H1 (cell line): Measurements from ENCODE around the gene COL21A1. TPM values are rescaled to one million over a fixed set of nuclear protein-coding genes. Genes with fewer than 3 reads are reported as not detected.

Experiments used
- EP300 ChIP-seq, 2 experiments: IDR thresholded peaks; 1 replicate in 1 of 2; 2 replicates in 1 of 2; pipeline ENCODE4 v1.6.1; 2011 to 2012; ENCODE audit warnings: low read depth in 2 of 2, low read length in 2 of 2, mild to moderate bottlenecking in 2 of 2, borderline replicate concordance in 1 of 2, inconsistent platforms in 1 of 2, moderate library complexity in 1 of 2
- NRF1 ChIP-seq: IDR thresholded peaks from 2 replicates; pipeline ENCODE4 v1.6.1; 2011; ENCODE audit warnings: mild to moderate bottlenecking, low read depth, low read length, improper control_type of control experiment
- POU5F1 ChIP-seq: IDR thresholded peaks from 2 replicates; pipeline ENCODE4 v1.6.1; 2011; ENCODE audit warnings: low read depth, mild to moderate bottlenecking, low read length, moderate library complexity
- SAP30 ChIP-seq: fragments of 300-600 bp; sonication (generic); IDR thresholded peaks from 2 replicates; pipeline ENCODE4 v1.7.1; 2012; ENCODE audit warnings: low read length, moderate library complexity, mild to moderate bottlenecking, inconsistent platforms; ENCODE audit not compliant: insufficient read depth, insufficient replicate concordance
- TAF7 ChIP-seq: optimal IDR thresholded peaks from 2 replicates; pipeline ENCODE3; 2011; ENCODE audit warnings: low read depth, mild to moderate bottlenecking, inconsistent platforms, low read length, moderate library complexity, borderline replicate concordance
- polyA plus RNA-seq, 7 experiments: library from polyadenylated mRNA; depleted of rRNA in 3 of 7; stranded (reverse) in 5 of 7; unstranded in 2 of 7; fragments of >200 nt in 5 of 7; fragments of 200-250 nt in 2 of 7; gene quantifications; 1 replicate in 5 of 7; 2 replicates in 1 of 7; 4 replicates in 1 of 7; pipeline versions ENCODE4 v1.2.1 to v1.2.3, GENCODE V29; 2011 to 2013; ENCODE audit warnings: missing spikeins in 2 of 7, mixed read lengths in 2 of 7
- total RNA-seq: library from RNA; stranded (reverse); fragmentation: NEBNext Ultra II Directional; extraction: Animal tissue kit (Norgen Biotek cat#: 25700); gene quantifications from 2 replicates; pipeline ENCODE4 v1.2.1, GENCODE V29; 2021
- TF ChIP-seq, protein P1 (sequence below): fragments of 300-600 bp; sonication (generic); IDR thresholded peaks from 2 replicates; pipeline ENCODE4 v1.7.1; 2012; ENCODE audit warnings: low read length, moderate library complexity, mild to moderate bottlenecking, inconsistent platforms; ENCODE audit not compliant: insufficient replicate concordance

The COL21A1 gene
- total and polyA plus RNA-seq, 2 of the 8 experiments (the other 6 are each of a cell fraction or from before 2014, with no cell fraction given) = 1.6 to 3.4 TPM

DNA sequence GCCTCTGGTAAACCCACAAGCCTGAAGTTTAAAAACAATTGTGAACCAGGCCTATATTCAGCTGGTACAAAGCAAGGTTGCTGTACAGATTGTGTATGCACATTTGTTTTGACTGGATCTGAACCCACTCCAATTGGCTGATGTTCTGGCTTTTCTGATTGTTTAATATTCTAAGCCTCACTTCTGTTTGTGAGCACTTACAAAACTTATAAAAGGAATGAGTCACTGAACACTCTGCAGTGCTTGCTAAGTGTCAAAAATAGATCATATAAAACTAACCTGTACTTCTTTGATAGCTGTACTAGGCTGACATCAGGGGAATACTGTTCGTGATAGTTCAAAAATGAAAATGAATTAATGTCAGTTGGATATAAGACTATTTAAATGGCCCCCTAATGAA is 12.1 kb downstream of the COL21A1 start (continued):
- TF ChIP-seq SAP30 (no peak), POU5F1 (no peak), NRF1 (no peak), EP300 (IDR thresholded peaks at IDR 0.05; ENCODE audit: borderline replicate concordance in 1 of 2, low read depth in 2 of 2, low read length in 2 of 2) (no peak), TAF7 (no peak)
- TF ChIP-seq, protein P1, sequence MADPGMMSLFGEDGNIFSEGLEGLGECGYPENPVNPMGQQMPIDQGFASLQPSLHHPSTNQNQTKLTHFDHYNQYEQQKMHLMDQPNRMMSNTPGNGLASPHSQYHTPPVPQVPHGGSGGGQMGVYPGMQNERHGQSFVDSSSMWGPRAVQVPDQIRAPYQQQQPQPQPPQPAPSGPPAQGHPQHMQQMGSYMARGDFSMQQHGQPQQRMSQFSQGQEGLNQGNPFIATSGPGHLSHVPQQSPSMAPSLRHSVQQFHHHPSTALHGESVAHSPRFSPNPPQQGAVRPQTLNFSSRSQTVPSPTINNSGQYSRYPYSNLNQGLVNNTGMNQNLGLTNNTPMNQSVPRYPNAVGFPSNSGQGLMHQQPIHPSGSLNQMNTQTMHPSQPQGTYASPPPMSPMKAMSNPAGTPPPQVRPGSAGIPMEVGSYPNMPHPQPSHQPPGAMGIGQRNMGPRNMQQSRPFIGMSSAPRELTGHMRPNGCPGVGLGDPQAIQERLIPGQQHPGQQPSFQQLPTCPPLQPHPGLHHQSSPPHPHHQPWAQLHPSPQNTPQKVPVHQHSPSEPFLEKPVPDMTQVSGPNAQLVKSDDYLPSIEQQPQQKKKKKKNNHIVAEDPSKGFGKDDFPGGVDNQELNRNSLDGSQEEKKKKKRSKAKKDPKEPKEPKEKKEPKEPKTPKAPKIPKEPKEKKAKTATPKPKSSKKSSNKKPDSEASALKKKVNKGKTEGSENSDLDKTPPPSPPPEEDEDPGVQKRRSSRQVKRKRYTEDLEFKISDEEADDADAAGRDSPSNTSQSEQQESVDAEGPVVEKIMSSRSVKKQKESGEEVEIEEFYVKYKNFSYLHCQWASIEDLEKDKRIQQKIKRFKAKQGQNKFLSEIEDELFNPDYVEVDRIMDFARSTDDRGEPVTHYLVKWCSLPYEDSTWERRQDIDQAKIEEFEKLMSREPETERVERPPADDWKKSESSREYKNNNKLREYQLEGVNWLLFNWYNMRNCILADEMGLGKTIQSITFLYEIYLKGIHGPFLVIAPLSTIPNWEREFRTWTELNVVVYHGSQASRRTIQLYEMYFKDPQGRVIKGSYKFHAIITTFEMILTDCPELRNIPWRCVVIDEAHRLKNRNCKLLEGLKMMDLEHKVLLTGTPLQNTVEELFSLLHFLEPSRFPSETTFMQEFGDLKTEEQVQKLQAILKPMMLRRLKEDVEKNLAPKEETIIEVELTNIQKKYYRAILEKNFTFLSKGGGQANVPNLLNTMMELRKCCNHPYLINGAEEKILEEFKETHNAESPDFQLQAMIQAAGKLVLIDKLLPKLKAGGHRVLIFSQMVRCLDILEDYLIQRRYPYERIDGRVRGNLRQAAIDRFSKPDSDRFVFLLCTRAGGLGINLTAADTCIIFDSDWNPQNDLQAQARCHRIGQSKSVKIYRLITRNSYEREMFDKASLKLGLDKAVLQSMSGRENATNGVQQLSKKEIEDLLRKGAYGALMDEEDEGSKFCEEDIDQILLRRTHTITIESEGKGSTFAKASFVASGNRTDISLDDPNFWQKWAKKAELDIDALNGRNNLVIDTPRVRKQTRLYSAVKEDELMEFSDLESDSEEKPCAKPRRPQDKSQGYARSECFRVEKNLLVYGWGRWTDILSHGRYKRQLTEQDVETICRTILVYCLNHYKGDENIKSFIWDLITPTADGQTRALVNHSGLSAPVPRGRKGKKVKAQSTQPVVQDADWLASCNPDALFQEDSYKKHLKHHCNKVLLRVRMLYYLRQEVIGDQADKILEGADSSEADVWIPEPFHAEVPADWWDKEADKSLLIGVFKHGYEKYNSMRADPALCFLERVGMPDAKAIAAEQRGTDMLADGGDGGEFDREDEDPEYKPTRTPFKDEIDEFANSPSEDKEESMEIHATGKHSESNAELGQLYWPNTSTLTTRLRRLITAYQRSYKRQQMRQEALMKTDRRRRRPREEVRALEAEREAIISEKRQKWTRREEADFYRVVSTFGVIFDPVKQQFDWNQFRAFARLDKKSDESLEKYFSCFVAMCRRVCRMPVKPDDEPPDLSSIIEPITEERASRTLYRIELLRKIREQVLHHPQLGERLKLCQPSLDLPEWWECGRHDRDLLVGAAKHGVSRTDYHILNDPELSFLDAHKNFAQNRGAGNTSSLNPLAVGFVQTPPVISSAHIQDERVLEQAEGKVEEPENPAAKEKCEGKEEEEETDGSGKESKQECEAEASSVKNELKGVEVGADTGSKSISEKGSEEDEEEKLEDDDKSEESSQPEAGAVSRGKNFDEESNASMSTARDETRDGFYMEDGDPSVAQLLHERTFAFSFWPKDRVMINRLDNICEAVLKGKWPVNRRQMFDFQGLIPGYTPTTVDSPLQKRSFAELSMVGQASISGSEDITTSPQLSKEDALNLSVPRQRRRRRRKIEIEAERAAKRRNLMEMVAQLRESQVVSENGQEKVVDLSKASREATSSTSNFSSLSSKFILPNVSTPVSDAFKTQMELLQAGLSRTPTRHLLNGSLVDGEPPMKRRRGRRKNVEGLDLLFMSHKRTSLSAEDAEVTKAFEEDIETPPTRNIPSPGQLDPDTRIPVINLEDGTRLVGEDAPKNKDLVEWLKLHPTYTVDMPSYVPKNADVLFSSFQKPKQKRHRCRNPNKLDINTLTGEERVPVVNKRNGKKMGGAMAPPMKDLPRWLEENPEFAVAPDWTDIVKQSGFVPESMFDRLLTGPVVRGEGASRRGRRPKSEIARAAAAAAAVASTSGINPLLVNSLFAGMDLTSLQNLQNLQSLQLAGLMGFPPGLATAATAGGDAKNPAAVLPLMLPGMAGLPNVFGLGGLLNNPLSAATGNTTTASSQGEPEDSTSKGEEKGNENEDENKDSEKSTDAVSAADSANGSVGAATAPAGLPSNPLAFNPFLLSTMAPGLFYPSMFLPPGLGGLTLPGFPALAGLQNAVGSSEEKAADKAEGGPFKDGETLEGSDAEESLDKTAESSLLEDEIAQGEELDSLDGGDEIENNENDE = no peak
